ENCODE data around the gene TLL1. TPM values are rescaled to one million over a fixed set of nuclear protein-coding genes. Genes with fewer than 3 reads are reported as not detected.

TLL1 gene
- total and polyA plus RNA-seq, 2 experiments from 2014 or later = 0.06 TPM; not detected in 1

- DNase-seq (ENCODE audit: low read depth in 1 of 2, low spot score in 1 of 2) = peak; percentile 28 to 51
- TF ChIP-seq, protein P1, sequence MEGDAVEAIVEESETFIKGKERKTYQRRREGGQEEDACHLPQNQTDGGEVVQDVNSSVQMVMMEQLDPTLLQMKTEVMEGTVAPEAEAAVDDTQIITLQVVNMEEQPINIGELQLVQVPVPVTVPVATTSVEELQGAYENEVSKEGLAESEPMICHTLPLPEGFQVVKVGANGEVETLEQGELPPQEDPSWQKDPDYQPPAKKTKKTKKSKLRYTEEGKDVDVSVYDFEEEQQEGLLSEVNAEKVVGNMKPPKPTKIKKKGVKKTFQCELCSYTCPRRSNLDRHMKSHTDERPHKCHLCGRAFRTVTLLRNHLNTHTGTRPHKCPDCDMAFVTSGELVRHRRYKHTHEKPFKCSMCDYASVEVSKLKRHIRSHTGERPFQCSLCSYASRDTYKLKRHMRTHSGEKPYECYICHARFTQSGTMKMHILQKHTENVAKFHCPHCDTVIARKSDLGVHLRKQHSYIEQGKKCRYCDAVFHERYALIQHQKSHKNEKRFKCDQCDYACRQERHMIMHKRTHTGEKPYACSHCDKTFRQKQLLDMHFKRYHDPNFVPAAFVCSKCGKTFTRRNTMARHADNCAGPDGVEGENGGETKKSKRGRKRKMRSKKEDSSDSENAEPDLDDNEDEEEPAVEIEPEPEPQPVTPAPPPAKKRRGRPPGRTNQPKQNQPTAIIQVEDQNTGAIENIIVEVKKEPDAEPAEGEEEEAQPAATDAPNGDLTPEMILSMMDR (IDR thresholded peaks at IDR 0.05; ENCODE audit: low read depth, low read length) = no peak
Observed at GRCh38 chr4:166078955-166079354, 205.9 kb downstream of the TLL1 start.

GRCh38 chr4:166087569-166087968 is 214.5 kb downstream of the TLL1 start:
- no peaks in the 10 kb centered on the region for H3K4me1 ChIP-seq (ENCODE audit: low read depth)
- no peak overlapping the region for H3K27ac ChIP-seq

More at GRCh38 chr4:166078955-166079354, 205.9 kb downstream of the TLL1 start:
- no peaks in the 10 kb centered on the region for H3K36me3 ChIP-seq
- H3K27me3 ChIP-seq = no peaks in the 10 kb centered on the region
- no peaks in the 10 kb centered on the region for H3K4me1 ChIP-seq (ENCODE audit: low read depth)
- no peak overlapping the region for H3K4me3 ChIP-seq
- no peaks in the 10 kb centered on the region for H3K9me3 ChIP-seq (ENCODE audit: low read depth)
- no peak overlapping the region for H3K27ac ChIP-seq

DNA sequence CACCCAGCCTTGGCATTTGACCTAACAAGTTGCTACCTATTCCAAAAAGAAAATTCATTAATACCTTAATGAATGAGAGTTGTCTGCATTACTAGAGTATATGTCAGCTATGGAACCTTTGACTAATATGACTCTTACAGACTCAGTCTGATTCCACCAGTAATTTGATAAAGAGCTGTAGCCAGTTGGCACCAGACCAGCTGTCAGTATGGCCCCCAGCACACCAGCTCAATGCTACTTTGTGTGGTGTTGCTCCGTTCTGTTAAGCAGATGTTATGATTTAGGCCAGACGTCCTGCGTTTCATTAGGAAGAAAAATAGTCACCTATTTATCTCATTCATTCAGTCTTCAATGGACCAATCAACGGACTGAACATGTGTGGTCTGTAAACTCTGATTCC is 215.5 kb downstream of the TLL1 start:
- Histone ChIP-seq H3K27ac (no peak overlapping the region), H3K4me3 (no peak overlapping the region), H3K4me1 (ENCODE audit: low read depth) (no peaks in the 10 kb centered on the region), H3K9me3 (ENCODE audit: low read depth) (no peaks in the 10 kb centered on the region), H3K27me3 (no peaks in the 10 kb centered on the region), H3K36me3 (no peaks in the 10 kb centered on the region)
- TF ChIP-seq, protein P1 (IDR thresholded peaks at IDR 0.05; ENCODE audit: low read depth, low read length) = no peak
- no peak for DNase-seq (ENCODE audit: low read depth in 1 of 2, low spot score in 1 of 2)

More at GRCh38 chr4:166087569-166087968, 214.5 kb downstream of the TLL1 start:
- TF ChIP-seq, protein P1 (IDR thresholded peaks at IDR 0.05; ENCODE audit: low read depth, low read length) = no peak
- DNase-seq (ENCODE audit: low read depth in 1 of 2, low spot score in 1 of 2) = no peak
- H3K4me3 ChIP-seq = no peak overlapping the region
- H3K36me3 ChIP-seq = no peaks in the 10 kb centered on the region
- no peaks in the 10 kb centered on the region for H3K9me3 ChIP-seq (ENCODE audit: low read depth)
- no peaks in the 10 kb centered on the region for H3K27me3 ChIP-seq

- Histone ChIP-seq H3K9me3 (ENCODE audit: low read depth) (no peaks in the 10 kb centered on the region), H3K27me3 (no peaks in the 10 kb centered on the region), H3K4me1 (ENCODE audit: low read depth) (no peaks in the 10 kb centered on the region), H3K36me3 (no peaks in the 10 kb centered on the region), H3K4me3 (no peak overlapping the region), H3K27ac (no peak overlapping the region)
- peak in 1 of 2 donors; percentile 5 for DNase-seq (ENCODE audit: low read depth in 1 of 2, low spot score in 1 of 2)
- TF ChIP-seq, protein P1 (IDR thresholded peaks at IDR 0.05; ENCODE audit: low read depth, low read length) = no peak
Observed at GRCh38 chr4:166091146-166091545, 218.1 kb downstream of the TLL1 start.

DNA sequence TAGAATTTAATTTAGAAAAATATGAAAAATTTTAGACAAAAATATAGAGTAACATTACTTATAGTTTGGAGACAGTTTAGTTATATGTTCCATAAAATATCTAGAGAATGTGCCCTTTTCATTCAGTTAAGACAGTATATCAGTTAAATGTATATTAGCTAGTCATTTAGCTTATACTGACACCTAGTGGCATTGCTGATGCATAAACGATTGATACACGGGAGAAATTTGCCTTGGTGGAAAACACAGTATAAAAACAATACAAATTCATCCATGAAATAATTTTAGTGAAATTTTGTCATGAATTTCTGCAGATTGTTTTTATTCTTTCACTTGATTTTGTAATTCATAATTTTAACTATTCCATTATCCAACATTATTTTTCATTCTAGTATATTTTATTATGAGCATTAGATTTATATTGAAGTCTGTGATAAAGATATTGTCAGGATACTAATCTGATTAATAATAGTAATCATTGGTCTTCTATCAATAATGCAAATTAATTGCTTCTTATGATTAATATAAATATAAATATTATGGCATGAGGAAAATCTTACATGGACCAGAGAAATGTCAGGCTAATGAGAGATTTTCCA is 219.0 kb downstream of the TLL1 start:
- Histone ChIP-seq H3K9me3 (ENCODE audit: low read depth) (no peaks in the 10 kb centered on the region), H3K36me3 (no peaks in the 10 kb centered on the region), H3K27ac (no peak overlapping the region), H3K4me3 (no peak overlapping the region), H3K27me3 (no peaks in the 10 kb centered on the region), H3K4me1 (ENCODE audit: low read depth) (no peaks in the 10 kb centered on the region)
- DNase-seq (ENCODE audit: low read depth in 1 of 2, low spot score in 1 of 2) = peak; percentile 58 to 67
- TF ChIP-seq, protein P1 (IDR thresholded peaks at IDR 0.05; ENCODE audit: low read depth, low read length) = peak; percentile 66
